ENCODE results near the gene GSTP1. TPM values are rescaled to one million over a fixed set of nuclear protein-coding genes. Genes with fewer than 3 reads are reported as not detected.
"Not testable (repeated sequence)": the region's sequence is repeated elsewhere in the genome, so short reads cannot be mapped to it uniquely, and the experiment has no call there.

Gene GSTP1
- total RNA-seq, 1 donor from 2014 or later = 262 TPM

DNA sequence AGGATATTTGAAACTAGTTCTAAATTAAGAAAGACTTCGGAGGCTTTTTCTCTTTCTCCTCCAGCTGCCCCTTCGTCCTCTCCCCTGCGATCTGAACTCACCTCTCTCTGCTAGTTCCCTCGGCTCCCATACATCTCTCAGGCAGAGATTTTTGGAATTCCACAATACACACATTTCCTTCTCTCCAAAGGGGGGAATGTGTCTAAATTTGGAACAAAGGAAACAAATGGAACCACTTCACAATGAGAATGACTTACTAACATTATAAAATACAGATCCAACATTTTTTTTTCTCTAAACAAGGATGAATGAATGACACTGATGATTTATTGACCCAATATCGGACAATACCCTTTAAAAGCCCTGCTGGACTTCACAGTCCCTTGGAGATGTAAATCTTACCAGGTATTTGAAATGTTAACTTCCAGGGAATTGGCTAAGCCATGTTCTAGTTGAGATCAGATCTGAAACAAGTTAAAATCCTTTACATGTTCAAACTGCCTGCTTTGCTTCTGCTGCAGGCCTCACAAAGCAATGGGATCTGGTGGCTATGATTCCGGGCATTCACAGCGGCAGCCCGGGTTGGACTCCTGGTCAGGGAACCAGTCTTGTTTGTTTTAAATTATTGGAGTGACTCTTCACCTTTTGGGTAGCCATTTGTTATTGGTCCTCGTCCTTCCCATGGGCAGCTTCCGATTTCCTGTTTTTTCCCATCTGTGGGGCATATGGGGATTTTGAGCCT is 20.5 kb upstream of the GSTP1 start:
- intact Hi-C loops (cut with micrococcal nuclease) = no loop called here

DNA sequence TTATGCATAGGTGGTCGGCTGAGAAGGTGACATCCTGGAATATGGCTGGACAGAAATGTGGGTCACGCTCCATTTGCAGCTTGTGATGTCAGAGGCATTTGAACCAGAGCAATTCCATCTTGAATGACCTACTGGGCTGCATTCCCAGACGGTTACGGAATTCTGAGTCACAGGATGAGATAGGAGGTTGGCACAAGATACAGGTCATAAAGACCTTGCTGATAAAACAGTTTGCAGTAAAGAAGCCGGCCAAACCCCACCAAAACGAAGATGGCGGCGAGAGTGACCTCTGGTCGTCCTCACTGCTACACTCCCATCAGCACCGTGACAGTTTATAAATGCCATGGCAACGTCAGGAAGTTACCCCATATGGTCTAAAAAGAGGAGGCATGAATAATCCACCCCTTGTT is 19.9 kb upstream of the GSTP1 start:
- intact Hi-C loops (cut with micrococcal nuclease) = not testable (repeated sequence)

DNA sequence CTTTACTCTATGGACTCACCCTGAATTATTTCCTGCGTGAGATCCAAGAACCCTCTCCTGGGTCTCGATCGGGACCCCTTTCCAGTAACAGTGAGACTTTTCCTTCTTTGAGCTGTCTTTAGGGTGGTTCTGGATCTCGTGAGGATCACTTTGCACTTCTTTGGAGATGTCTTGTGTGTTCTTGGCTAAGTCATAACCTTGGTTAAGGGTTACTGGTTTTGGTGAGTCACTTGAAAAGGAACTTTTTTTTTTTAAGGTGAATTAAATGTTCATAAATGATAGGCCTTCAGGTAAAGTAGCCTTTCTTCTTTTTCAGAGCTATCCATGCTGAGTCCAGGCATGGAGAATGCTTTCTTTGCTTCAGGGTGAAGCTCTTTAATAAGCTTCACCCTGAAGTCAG is 19.4 kb upstream of the GSTP1 start:
- intact Hi-C loops (cut with micrococcal nuclease) = no loop called here

DNA sequence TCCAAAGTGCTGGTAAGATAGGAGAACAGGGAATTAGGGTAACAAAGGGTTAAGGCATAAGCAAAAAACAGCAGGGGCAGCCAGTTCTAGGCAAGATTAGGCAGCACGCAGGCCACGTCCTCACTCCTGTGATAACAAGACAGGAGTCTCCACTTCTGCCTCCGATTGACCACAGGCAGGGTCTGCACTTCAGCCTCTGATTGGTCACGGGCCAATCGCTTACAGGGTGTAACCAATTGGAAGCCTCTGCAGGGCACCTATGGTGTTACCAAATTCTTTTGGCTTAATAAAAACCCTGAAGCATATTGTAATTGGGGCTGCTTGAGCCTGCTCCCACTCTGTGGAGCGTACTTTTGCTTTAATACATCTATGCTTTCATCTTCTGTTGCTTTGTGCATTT is 12.2 kb upstream of the GSTP1 start:
- intact Hi-C loops (cut with micrococcal nuclease) = loop anchor here (5.0 kb wide), 1 partner anchor 71 kb away; no protein-coding TSS in a partner anchor

DNA sequence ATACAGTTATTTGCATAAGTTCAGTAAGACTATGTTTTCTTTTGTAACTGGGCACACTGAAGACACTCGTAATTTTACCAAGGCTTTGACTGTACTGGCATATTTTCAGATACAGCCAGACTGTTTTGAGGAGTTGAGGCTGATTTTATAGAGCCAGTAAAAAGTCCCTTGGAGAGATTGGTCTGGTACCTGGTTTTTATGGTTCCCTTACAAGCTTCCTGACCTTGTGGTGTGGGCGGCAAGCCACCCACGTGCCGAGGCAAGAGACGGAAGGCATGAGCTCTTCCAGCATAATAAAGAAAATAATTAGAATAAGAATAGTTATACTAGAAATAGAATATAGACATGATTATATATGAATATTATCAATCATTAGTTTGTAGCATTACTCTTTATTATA is 11.3 kb upstream of the GSTP1 start:
- intact Hi-C loops (cut with micrococcal nuclease) = loop anchor here (1.0 to 5.0 kb wide), 2 partner anchors 70 to 87 kb away; no protein-coding TSS in a partner anchor

DNA sequence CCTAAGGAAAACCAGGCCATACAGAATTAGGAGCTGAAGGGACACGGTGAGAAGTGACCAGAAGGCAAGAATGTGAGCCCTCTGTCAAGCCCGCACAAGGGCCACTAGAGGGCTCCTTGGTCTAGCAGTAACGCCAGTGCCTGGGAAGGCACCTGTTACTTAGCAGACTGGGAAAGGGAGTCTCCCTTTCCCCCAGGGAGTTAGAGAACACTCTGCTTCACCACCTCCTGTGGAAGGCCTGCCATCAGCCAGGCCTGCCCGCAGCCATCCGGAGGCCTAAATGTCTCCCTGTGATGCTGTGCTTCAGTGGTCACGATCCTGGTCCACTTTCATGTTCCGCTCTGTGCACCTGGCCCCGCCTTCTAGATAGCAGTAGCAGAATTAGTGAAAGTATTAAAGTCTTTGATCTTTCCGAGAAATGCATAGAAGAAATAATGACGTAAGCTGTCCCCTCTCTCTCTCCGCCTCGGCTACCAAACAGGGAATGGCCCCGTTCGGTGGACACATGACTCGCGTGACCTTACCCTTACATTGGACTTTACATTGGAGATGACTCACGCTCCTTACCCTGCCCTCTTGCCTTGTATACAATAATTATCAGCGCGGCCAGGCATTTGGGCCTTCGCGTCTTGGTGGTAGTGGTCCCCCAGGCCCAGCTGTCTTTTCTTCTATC is 10.7 kb upstream of the GSTP1 start:
- intact Hi-C loops (cut with micrococcal nuclease) = loop anchor here (1.0 to 5.0 kb wide), 2 partner anchors 69 to 86 kb away; no protein-coding TSS in a partner anchor

DNA sequence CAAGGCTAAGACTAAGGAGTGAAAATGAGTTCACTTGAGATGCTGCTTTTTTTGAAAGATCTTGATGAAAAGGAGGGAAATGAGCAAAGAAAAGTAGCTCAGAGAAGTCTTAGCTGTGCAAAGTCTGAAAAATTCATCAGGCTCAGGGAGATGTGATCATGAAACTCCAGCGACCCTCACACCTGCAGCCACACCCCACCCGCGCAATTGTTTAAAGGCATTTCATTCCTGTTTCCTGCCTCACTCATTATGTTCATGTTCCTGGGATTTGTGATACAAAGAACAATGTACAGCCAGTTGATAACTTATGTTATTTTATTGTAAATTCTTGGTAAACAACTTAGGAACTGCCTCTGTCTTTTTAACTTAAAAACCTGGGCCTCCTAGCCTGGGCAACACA is 8.7 kb upstream of the GSTP1 start:
- intact Hi-C loops (cut with micrococcal nuclease) = loop anchor here (5.0 kb wide), 1 partner anchor 67 kb away; no protein-coding TSS in a partner anchor

DNA sequence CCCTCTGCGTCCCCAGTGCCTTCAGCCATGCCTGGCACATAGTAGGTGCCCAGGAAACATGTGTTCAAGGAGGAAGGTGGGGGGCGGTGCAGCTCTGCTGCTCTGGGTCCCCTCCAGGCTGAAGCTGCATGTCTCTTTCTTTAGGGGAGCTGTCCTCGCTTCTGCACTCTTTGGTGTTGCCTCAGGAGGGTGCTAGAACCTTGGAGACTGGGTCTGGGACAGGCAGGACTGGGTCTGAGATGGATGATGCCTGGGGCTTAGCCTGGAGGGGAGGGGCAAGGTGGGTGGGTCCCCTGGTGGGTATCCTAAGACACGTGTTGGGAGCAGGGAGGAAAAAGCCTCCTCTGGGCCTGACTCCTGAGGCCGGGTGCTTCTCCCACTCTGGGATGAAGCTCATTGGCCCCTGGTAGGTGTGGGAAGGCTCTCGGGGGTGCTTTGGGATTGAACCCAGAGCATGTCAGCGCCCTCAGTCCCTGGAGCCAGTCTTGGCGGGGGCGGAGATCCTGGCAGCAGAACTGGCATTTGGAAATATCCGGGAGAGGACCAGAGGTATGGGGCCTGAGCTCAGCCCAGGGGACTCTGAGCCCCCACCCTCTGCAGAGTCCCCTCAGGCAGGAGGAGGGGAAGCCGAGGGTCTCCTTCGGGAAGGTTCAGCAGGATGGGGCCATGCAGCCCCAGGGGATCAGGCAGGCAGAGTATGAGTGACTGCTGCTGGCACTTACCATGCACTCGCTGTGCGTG is 6.7 kb upstream of the GSTP1 start:
- intact Hi-C loops (cut with micrococcal nuclease) = no loop called here

DNA sequence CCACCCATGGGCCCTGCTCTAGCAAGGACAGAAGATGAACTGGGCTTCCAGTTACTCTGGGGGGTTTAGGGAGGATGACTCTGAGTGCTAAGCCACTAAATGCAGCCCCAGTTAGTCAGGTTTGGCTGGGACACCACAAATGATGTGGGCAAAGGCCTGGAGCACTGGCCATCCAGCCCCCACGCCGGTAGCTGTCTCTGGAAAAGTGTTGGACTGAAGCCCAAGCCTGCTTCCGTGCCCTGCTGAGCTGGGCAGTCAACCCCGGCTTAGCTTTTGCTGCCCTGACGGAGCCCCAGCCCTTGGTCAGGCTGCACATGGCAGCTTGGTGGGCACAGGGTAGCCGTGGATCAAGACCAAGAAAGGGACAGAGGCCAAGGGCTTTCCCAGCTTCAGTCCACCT is 5.7 kb upstream of the GSTP1 start:
- intact Hi-C loops (cut with micrococcal nuclease) = no loop called here

DNA sequence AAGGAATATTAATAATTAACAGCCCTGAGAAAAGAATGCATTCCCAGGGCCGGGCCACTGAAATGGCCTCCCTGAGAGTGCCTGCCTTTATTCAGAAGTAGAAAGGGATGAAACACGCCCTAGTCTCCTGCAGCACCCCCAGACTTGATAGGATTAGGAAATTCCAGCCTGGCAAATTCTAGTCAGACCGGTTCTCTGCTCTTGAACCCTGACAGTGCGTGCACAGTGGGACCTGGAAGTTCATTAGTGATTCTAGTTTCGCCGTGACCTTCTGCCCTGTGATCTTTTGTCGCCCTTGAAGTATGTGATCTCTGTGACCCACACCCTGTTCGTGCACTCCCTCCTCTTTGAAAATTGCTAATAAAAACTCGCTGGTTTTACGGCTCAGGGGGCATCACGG is 2.1 kb upstream of the GSTP1 start:
- intact Hi-C loops (cut with micrococcal nuclease) = loop anchor here (5.0 kb wide), 1 partner anchor 46 kb away; the partner anchor contains the start of gene NUDT8

DNA sequence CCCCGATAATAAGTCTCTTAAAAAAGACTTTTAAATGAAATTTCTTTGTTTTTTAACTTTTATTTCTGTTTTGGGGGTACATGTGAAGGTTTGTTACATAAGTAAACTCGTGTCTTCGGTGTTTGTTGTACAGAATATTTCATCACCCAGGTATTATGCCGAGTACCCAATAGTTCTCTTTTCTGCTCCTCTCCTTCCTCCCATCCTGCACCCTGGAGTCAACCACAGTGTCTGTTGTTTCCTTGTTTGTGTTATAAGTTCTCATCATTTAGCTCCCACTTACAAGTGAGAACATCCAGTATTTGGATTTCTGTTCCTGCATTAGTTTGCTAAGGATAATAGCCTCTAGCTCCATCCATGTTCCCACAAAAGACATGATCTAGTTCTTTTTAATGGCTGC is 1.6 kb upstream of the GSTP1 start:
- intact Hi-C loops (cut with micrococcal nuclease) = loop anchor here (5.0 kb wide), 1 partner anchor 45 kb away; the partner anchor contains the start of gene NUDT8

DNA sequence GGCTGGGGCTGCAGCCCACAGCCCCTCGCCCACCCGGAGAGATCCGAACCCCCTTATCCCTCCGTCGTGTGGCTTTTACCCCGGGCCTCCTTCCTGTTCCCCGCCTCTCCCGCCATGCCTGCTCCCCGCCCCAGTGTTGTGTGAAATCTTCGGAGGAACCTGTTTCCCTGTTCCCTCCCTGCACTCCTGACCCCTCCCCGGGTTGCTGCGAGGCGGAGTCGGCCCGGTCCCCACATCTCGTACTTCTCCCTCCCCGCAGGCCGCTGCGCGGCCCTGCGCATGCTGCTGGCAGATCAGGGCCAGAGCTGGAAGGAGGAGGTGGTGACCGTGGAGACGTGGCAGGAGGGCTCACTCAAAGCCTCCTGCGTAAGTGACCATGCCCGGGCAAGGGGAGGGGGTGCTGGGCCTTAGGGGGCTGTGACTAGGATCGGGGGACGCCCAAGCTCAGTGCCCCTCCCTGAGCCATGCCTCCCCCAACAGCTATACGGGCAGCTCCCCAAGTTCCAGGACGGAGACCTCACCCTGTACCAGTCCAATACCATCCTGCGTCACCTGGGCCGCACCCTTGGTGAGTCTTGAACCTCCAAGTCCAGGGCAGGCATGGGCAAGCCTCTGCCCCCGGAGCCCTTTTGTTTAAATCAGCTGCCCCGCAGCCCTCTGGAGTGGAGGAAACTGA is 731 bp downstream of the GSTP1 start:
- intact Hi-C loops (cut with micrococcal nuclease) = loop anchor here (5.0 kb wide), 1 partner anchor 43 kb away; the partner anchor contains the start of gene NUDT8

DNA sequence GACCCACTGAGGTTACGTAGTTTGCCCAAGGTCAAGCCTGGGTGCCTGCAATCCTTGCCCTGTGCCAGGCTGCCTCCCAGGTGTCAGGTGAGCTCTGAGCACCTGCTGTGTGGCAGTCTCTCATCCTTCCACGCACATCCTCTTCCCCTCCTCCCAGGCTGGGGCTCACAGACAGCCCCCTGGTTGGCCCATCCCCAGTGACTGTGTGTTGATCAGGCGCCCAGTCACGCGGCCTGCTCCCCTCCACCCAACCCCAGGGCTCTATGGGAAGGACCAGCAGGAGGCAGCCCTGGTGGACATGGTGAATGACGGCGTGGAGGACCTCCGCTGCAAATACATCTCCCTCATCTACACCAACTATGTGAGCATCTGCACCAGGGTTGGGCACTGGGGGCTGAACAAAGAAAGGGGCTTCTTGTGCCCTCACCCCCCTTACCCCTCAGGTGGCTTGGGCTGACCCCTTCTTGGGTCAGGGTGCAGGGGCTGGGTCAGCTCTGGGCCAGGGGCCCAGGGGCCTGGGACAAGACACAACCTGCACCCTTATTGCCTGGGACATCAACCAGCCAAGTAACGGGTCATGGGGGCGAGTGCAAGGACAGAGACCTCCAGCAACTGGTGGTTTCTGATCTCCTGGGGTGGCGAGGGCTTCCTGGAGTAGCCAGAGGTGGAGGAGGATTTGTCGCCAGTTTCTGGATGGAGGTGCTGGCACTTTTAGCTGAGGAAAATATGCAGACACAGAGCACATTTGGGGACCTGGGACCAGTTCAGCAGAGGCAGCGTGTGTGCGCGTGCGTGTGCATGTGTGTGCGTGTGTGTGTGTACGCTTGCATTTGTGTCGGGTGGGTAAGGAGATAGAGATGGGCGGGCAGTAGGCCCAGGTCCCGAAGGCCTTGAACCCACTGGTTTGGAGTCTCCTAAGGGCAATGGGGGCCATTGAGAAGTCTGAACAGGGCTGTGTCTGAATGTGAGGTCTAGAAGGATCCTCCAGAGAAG is 1.6 kb downstream of the GSTP1 start:
- intact Hi-C loops (cut with micrococcal nuclease) = loop anchor here (5.0 kb wide), 1 partner anchor 42 kb away; the partner anchor contains the start of gene NUDT8

DNA sequence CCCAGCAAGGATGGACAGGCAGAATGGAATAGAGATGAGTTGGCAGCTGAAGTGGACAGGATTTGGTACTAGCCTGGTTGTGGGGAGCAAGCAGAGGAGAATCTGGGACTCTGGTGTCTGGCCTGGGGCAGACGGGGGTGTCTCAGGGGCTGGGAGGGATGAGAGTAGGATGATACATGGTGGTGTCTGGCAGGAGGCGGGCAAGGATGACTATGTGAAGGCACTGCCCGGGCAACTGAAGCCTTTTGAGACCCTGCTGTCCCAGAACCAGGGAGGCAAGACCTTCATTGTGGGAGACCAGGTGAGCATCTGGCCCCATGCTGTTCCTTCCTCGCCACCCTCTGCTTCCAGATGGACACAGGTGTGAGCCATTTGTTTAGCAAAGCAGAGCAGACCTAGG is 2.3 kb downstream of the GSTP1 start:
- intact Hi-C loops (cut with micrococcal nuclease) = no loop called here

DNA sequence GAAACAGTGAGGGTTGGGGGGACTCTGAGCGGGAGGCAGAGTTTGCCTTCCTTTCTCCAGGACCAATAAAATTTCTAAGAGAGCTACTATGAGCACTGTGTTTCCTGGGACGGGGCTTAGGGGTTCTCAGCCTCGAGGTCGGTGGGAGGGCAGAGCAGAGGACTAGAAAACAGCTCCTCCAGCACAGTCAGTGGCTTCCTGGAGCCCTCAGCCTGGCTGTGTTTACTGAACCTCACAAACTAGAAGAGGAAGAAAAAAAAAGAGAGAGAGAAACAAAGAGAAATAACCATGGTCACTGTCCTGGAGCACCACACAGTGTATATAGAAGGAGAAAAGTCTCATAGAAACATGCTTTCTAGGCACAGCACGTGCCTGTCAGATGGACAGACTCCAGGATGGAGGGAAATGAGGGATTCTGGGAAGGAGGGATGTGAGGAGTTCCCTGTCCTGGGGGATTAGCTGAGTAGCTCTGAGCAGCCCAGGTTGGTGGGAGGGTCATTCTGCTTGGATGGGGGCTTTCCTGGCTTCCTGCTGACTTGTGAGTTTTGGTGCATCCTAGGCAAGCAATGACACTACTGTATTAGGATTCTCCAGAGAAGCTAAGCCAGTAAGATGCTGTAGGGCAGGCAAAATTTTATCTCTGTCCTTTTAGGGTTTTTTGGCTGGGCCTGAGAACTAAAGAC is 3.1 kb downstream of the GSTP1 start:
- intact Hi-C loops (cut with micrococcal nuclease) = no loop called here

DNA sequence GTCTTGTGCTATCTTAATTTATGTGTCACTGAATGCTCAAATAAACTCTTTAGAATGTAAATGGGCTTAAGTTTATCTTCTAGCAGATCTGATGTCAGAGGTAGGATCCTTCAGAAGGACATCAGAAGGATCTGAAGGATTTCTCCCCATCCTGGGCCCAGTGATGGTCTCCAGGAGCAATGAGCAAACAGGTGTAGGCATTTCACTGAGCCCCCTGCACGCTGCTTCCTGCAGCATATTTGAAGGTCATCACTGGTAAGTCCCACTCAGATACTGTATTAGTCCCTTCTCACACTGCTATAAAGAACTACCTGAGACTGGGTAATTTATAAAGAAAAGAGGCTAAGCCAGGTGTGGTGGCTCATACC is 4.5 kb downstream of the GSTP1 start:
- intact Hi-C loops (cut with micrococcal nuclease) = no loop called here

DNA sequence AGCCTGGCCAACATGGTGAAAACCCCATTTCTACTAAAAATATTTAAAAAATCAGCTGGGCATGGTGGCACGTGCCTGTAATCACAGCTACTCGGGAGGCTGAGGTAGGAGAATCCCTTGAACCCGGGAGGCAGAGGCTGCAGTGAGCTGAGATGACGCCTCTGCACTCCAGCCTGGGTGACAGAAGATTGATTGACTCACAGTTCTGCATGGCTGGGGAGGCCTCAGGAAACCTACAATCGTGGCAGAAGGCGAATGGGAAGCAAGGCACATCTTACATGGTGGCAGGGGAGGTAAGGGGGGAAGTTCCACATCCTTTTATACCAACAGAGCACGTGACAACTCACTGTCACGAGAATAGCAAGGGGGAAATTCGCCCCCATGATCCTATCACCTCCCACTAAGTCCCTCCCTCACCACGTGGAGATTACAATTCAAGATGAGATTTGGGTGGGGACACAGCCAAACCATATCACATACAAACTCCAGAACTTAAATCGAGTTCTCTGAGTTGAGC is 5.3 kb downstream of the GSTP1 start:
- intact Hi-C loops (cut with micrococcal nuclease) = not testable (repeated sequence)

DNA sequence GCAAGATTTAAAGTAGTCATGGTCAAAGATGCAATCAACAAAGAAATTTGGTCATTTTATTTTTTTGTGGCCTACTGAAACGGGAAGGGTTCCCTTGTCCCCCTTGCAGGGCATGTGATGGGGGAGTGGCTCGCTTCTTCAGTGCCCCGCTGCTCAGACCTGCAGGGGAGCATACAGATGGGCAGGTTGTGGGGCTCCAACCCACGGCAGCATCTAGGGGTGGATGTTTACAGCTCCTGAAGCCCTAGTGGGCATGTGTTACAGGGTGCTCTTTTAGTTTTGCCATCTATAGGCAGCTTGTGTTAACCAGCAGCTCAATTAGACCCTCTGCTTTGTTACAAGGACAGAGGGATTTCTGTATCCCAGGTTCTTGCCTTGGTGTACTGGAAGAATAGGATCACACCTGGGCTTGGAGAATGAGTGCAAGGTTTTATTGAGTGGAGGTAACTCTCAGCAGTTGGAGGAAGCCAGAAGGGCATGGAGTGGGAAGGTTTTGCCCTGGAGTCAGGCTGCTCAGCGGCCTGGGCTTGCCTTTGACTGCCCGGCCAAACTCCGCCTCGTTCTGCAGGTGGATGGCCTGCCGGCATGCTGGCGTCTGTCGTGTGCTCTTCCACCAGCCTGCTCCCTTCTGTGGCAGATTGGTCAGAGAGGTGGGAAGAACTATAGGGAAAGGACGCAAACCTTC is 9.4 kb downstream of the GSTP1 start:
- intact Hi-C loops (cut with micrococcal nuclease) = no loop called here

DNA sequence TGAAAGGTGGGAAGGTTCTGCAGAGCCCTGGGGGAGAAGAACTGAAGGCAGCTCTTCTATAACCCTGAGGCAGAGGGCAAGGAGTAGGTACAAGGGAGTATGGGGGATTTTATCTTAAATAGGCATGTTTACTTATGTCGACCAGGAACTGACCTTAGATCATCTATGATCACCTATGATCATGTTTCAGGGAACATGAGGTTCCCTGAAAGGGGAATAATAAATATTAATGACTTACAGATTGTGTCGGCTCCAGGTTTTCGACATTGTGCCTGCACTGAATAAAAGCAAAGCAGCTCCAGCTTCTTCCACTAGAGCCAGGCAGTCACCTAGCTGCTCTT is 9.9 kb downstream of the GSTP1 start:
- intact Hi-C loops (cut with micrococcal nuclease) = no loop called here
